ENCODE results near the gene GRIN3A.

- TF ChIP-seq POLR2A (IDR thresholded peaks at IDR 0.05) = no peak
- peak; percentile 50 to 74 (median 59) for TF ChIP-seq CTCF (IDR thresholded peaks at IDR 0.05)
These were observed 136.3 kb downstream of the GRIN3A start for GRCh38 chr9:101601904-101602765.

All from heart left ventricle (tissue), 13 donors.